ENCODE data around the gene RAPGEF2. TPM values are rescaled to one million over a fixed set of nuclear protein-coding genes. Genes with fewer than 3 reads are reported as not detected.
A peak's percentile ranks its signal among the peaks of the same experiment; 100 is the strongest.

The RAPGEF2 gene
- total and polyA plus RNA-seq, 9 of the 15 experiments (the other 6 are each of a cell fraction or from before 2014, with no cell fraction given): 3.1 to 32.6 (median 23.1) TPM

- ATAC-seq (no peak), DNase-seq (ENCODE audit: extremely low read depth in 1 of 4, low spot score in 3 of 4) (no peak), FAIRE-seq (no peak)
- WGBS (ENCODE audit: insufficient coverage, low coverage, missing lambda C conversion rate): 27% methylated on average over 14 of the region's 14 CpGs
- in situ Hi-C loops (cut with MboI): no loop called here
- CTCF ChIA-PET (ENCODE audit: low intra/inter-chr PET ratio): no interaction called here
- peaks cover 37% of the 10 kb centered on the region for H3K79me2 ChIP-seq (ENCODE audit: control insufficient read depth, insufficient read depth, low read length)
- peaks cover 4% of the 10 kb centered on the region; the same call in 1 of the 2 replicates for H4K20me1 ChIP-seq (replicated peaks; ENCODE audit: control insufficient read depth, insufficient read depth, low read length)
- no TSS peak for BruUV-seq (replicated peaks)
- POLR2A ChIA-PET: interaction anchor here (0.7 to 1.2 kb wide), 2 partner anchors 9 to 85 kb away, joined by 3 read pairs; no protein-coding TSS in a partner anchor
- H3K27me3 ChIP-seq (ENCODE audit: control insufficient read depth in 2 of 2, insufficient read depth in 2 of 2, low read length in 2 of 2): no peaks in the 10 kb centered on the region
- H3K9me3 ChIP-seq (replicated peaks; ENCODE audit: control insufficient read depth, insufficient read depth, low read depth, low read length): no peaks in the 10 kb centered on the region
- H3K27ac ChIP-seq (ENCODE audit: extremely low read depth, low read depth, low read length): peak overlapping the region; percentile 38; the same call in 1 of the 3 replicates
- H3K4me2 ChIP-seq (ENCODE audit: insufficient read depth, low read length): peak overlapping the region; percentile 69
- H3K4me1 ChIP-seq (replicated peaks in 1 of 2; ENCODE audit: control insufficient read depth in 2 of 2, insufficient read depth in 2 of 2, low read length in 2 of 2): peaks cover 13 to 24% of the 10 kb centered on the region in 2 experiments; a peak in 4 of 5 replicates
- H3K9ac ChIP-seq (ENCODE audit: insufficient read depth in 1 of 2, low read depth in 2 of 2, low read length in 2 of 2): peak overlapping the region; percentile 38 to 97; a peak in 3 of 4 replicates
- H2AFZ ChIP-seq (ENCODE audit: low read depth, low read length): peak overlapping the region; percentile 90
- H3K4me3 ChIP-seq: peak overlapping the region; percentile 93
- no peaks in the 10 kb centered on the region for H3K9me1 ChIP-seq (ENCODE audit: control insufficient read depth, insufficient read depth, low read length)
- H3K36me3 ChIP-seq (ENCODE audit: control insufficient read depth, insufficient read depth, low read length): no peaks in the 10 kb centered on the region
- intact Hi-C loops (cut with micrococcal nuclease): loop anchor here (2.0 to 10.0 kb wide), 2 partner anchors 59 to 343 kb away; no protein-coding TSS in a partner anchor
- TF ChIP-seq ZNF740 (CRISPR knock-in tag; IDR thresholded peaks at IDR 0.05) (peak; percentile 63; the same call in 1 of the 2 replicates), ZNF740 (tag; IDR thresholded peaks at IDR 0.05) (no peak), WHSC1 (IDR thresholded peaks at IDR 0.05; ENCODE audit: low read length) (no peak), ZBTB40 (IDR thresholded peaks at IDR 0.05) (0 out of 2 replicates have a peak, but pooled peaks have one; percentile 32), ZBTB40 (CRISPR knock-in tag; IDR thresholded peaks at IDR 0.05) (no peak), ZZZ3 (IDR thresholded peaks at IDR 0.05) (no peak)
These were observed 774 bp upstream of the RAPGEF2 start for GRCh38 chr4:159101988-159102621.
